KMS-11 (cell line): ENCODE measurements around the gene MVB12B.

ENCODE experiments used
- H2AFZ ChIP-seq: fragments of 200-600 bp; sonication (generic); 2 replicates; pipeline ENCODE4 v1.6.1; 2016; ENCODE audit warnings: antibody characterized with exemption, mixed run types, low read depth
- H3K27ac ChIP-seq: fragments of 200-600 bp; sonication (generic); 2 replicates; pipeline ENCODE4 v1.6.1; 2016; ENCODE audit warnings: mild to moderate bottlenecking, mixed run types
- H3K27me3 ChIP-seq: fragments of 200-600 bp; sonication (generic); 2 replicates; pipeline ENCODE4 v1.6.1; 2017; ENCODE audit warnings: mild to moderate bottlenecking, low read depth, mixed run types, moderate library complexity; ENCODE audit not compliant: insufficient read depth
- H3K36me3 ChIP-seq: fragments of 200-600 bp; sonication (generic); 2 replicates; pipeline ENCODE4 v1.6.1; 2017; ENCODE audit warnings: mild to moderate bottlenecking, mixed run types; ENCODE audit not compliant: insufficient read depth
- H3K4me1 ChIP-seq: fragments of 200-600 bp; sonication (generic); 2 replicates; pipeline ENCODE4 v1.6.1; 2016; ENCODE audit warnings: mild to moderate bottlenecking, low read depth, mixed run types; ENCODE audit not compliant: poor library complexity, severe bottlenecking
- H3K4me2 ChIP-seq: fragments of 200-600 bp; sonication (generic); 2 replicates; pipeline ENCODE4 v1.7.0; 2016; ENCODE audit warnings: mild to moderate bottlenecking, mixed run types
- H3K4me3 ChIP-seq: fragments of 200-600 bp; sonication (generic); IDR thresholded peaks from 2 replicates; pipeline ENCODE4 v1.6.1; 2017; ENCODE audit warnings: low read depth, low read length, mixed read lengths; ENCODE audit not compliant: insufficient read depth
- H3K79me2 ChIP-seq: fragments of 200-600 bp; sonication (generic); 2 replicates; pipeline ENCODE4 v1.6.1; 2016; ENCODE audit warnings: low read depth, mixed run types; ENCODE audit not compliant: insufficient read depth
- H3K9ac ChIP-seq: fragments of 200-600 bp; sonication (generic); 2 replicates; pipeline ENCODE4 v1.6.1; 2016; ENCODE audit warnings: mild to moderate bottlenecking, mixed run types
- H4K20me1 ChIP-seq: fragments of 200-600 bp; sonication (generic); 2 replicates; pipeline ENCODE4 v1.6.1; 2016; ENCODE audit warnings: mild to moderate bottlenecking, mixed run types; ENCODE audit not compliant: insufficient read depth
- CTCF ChIP-seq: fragments of 200-600 bp; sonication (generic); conservative IDR thresholded peaks from 2 replicates; pipeline ENCODE4 v1.6.1; 2017; ENCODE audit warnings: low read depth, mild to moderate bottlenecking, antibody characterized with exemption, low read length, moderate library complexity, mixed read lengths

Gene MVB12B

GRCh38 chr9:126526218-126527108, 199.8 kb downstream of the MVB12B start:
- no peak overlapping the region for H3K9ac ChIP-seq
- H3K4me3 ChIP-seq = no peak overlapping the region
- no peaks in the 10 kb centered on the region for H3K4me1 ChIP-seq
- H3K27me3 ChIP-seq = no peaks in the 10 kb centered on the region
- H3K4me2 ChIP-seq = no peak overlapping the region
- no peaks in the 10 kb centered on the region for H3K36me3 ChIP-seq
- TF ChIP-seq CTCF = no peak
- H3K27ac ChIP-seq = no peak overlapping the region
- H4K20me1 ChIP-seq = no peaks in the 10 kb centered on the region
- H2AFZ ChIP-seq = no peak overlapping the region
- H3K79me2 ChIP-seq = no peaks in the 10 kb centered on the region

GRCh38 chr9:126527109-126527825, 200.6 kb downstream of the MVB12B start:
- H3K27ac ChIP-seq = no peak overlapping the region
- H4K20me1 ChIP-seq = no peaks in the 10 kb centered on the region
- H3K27me3 ChIP-seq = no peaks in the 10 kb centered on the region
- H3K4me1 ChIP-seq = no peaks in the 10 kb centered on the region
- no peak overlapping the region for H3K9ac ChIP-seq
- H3K79me2 ChIP-seq = no peaks in the 10 kb centered on the region
- no peak overlapping the region for H2AFZ ChIP-seq
- H3K4me2 ChIP-seq = no peak overlapping the region
- no peak overlapping the region for H3K4me3 ChIP-seq
- TF ChIP-seq CTCF = no peak
- H3K36me3 ChIP-seq = no peaks in the 10 kb centered on the region

- H4K20me1 ChIP-seq = no peaks in the 10 kb centered on the region
- no peaks in the 10 kb centered on the region for H3K4me1 ChIP-seq
- TF ChIP-seq CTCF = no peak
- H3K27me3 ChIP-seq = no peaks in the 10 kb centered on the region
- H3K36me3 ChIP-seq = no peaks in the 10 kb centered on the region
- H3K4me3 ChIP-seq = no peak overlapping the region
- H3K27ac ChIP-seq = no peak overlapping the region
- H2AFZ ChIP-seq = no peak overlapping the region
- H3K79me2 ChIP-seq = no peaks in the 10 kb centered on the region
- no peak overlapping the region for H3K4me2 ChIP-seq
- no peak overlapping the region for H3K9ac ChIP-seq
Measured at GRCh38 chr9:126528111-126528510, 201.5 kb downstream of the MVB12B start.

- Histone ChIP-seq H3K27me3 (no peaks in the 10 kb centered on the region), H3K79me2 (no peaks in the 10 kb centered on the region), H3K27ac (no peak overlapping the region), H3K4me3 (no peak overlapping the region), H3K9ac (no peak overlapping the region), H3K4me2 (no peak overlapping the region), H2AFZ (no peak overlapping the region), H3K36me3 (no peaks in the 10 kb centered on the region), H3K4me1 (no peaks in the 10 kb centered on the region), H4K20me1 (no peaks in the 10 kb centered on the region)
- TF ChIP-seq CTCF = no peak
Measured at GRCh38 chr9:126528915-126529314, 202.3 kb downstream of the MVB12B start.
